ENCODE measurements around the gene PFKP. TPM values are rescaled to one million over a fixed set of nuclear protein-coding genes. Genes with fewer than 3 reads are reported as not detected.

The PFKP gene
- total RNA-seq, 4 donors from 2014 or later, result 22.4 to 45.4 (median 29.1) TPM

GRCh38 chr10:3074145-3074665 is 6.9 kb downstream of the PFKP start:
- H3K9me3 ChIP-seq, result no peaks in the 10 kb centered on the region
- H3K4me3 ChIP-seq, result no peak overlapping the region
- H3K4me1 ChIP-seq, result peaks cover 0 to 6% (median 2%) of the 10 kb centered on the region in 4 donors
- H3K27me3 ChIP-seq, result no peaks in the 10 kb centered on the region
- TF ChIP-seq CTCF (IDR thresholded peaks at IDR 0.05) (no peak), POLR2A (IDR thresholded peaks at IDR 0.05) (no peak), EP300 (IDR thresholded peaks at IDR 0.05) (no peak)
- no peak overlapping the region for H3K27ac ChIP-seq
- H3K36me3 ChIP-seq, result no peaks in the 10 kb centered on the region
- WGBS, 2 donors, result 86% methylated on average over 7 of the region's 7 CpGs
- DNase-seq (ENCODE audit: low spot score in 2 of 2), result no peak

- H3K27me3 ChIP-seq, result no peaks in the 10 kb centered on the region
- H3K4me1 ChIP-seq, result no peaks in the 10 kb centered on the region
- no peak overlapping the region for H3K27ac ChIP-seq
- no peak for TF ChIP-seq POLR2A (IDR thresholded peaks at IDR 0.05)
- no peaks in the 10 kb centered on the region for H3K9me3 ChIP-seq
- no peaks in the 10 kb centered on the region for H3K36me3 ChIP-seq
- H3K4me3 ChIP-seq, result no peak overlapping the region
- 65 to 69% methylated on average over 10 of the region's 10 CpGs for whole genome bisulfite sequencing, 2 donors
- no peak for DNase-seq (ENCODE audit: low spot score in 2 of 2)
Measured at GRCh38 chr10:3074985-3075600, 7.7 kb downstream of the PFKP start.

GRCh38 chr10:3076138-3076537 is 8.8 kb downstream of the PFKP start:
- no peak for DNase-seq (ENCODE audit: low spot score in 2 of 2)
- 83 to 90% methylated on average over 16 of the region's 16 CpGs for WGBS, 2 donors

GRCh38 chr10:3077509-3077908 is 10.2 kb downstream of the PFKP start:
- Histone ChIP-seq H3K4me1 (no peaks in the 10 kb centered on the region), H3K27ac (no peak overlapping the region), H3K27me3 (no peaks in the 10 kb centered on the region), H3K36me3 (no peaks in the 10 kb centered on the region), H3K4me3 (no peak overlapping the region), H3K9me3 (no peaks in the 10 kb centered on the region)
- TF ChIP-seq CTCF (IDR thresholded peaks at IDR 0.05) (no peak), POLR2A (IDR thresholded peaks at IDR 0.05) (no peak), EP300 (IDR thresholded peaks at IDR 0.05) (no peak)
- WGBS, 2 donors, result 80 to 87% methylated on average over 5 of the region's 5 CpGs
- no peak for DNase-seq (ENCODE audit: low spot score in 2 of 2)

More at GRCh38 chr10:3076138-3076537, 8.8 kb downstream of the PFKP start:
- Histone ChIP-seq H3K4me1 (no peaks in the 10 kb centered on the region), H3K27ac (no peak overlapping the region), H3K36me3 (no peaks in the 10 kb centered on the region), H3K4me3 (no peak overlapping the region), H3K9me3 (no peaks in the 10 kb centered on the region), H3K27me3 (no peaks in the 10 kb centered on the region)
- TF ChIP-seq POLR2A (IDR thresholded peaks at IDR 0.05) (no peak), CTCF (IDR thresholded peaks at IDR 0.05) (no peak), EP300 (IDR thresholded peaks at IDR 0.05) (no peak)

DNA sequence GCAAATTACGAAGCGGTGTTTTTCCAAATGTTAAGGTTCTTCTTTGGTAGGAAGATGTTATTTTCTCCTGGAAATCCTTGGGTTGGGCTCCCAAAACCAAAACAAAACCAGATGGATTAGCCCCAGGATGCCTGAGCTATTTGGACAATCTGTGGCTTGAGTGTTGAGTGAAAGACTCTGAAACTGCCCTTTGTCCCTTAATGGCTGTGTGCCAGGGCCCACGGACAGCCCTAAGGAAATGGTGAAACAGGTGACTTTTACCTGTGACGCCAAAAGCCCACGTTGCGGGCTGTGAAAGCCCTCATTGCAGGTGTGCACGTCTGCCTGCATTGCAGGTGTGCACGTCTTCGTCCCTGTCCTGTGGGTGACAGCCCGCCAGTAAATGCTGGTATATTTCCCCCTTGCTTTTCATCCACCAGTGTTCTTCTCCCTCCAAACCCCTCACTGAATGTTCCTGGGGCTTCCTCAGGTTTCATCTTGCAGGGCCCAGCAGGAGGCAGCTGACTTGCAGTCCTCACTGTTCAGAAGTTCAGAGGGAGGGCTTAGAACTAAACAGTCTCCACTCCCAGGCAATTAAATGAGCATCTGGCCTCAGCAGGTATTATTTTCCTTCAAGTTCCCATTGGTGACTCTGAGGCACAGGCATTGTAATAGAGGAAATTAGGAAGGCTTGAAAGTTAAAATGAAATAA is 10.7 kb downstream of the PFKP start:
- Histone ChIP-seq H3K36me3 (no peaks in the 10 kb centered on the region), H3K27me3 (no peaks in the 10 kb centered on the region), H3K4me3 (no peak overlapping the region), H3K9me3 (no peaks in the 10 kb centered on the region), H3K27ac (no peak overlapping the region), H3K4me1 (no peaks in the 10 kb centered on the region)
- DNase-seq (ENCODE audit: low spot score in 2 of 2), result no peak
- TF ChIP-seq EP300 (IDR thresholded peaks at IDR 0.05), result no peak
- TF ChIP-seq POLR2A (IDR thresholded peaks at IDR 0.05), result no peak
- no peak for TF ChIP-seq CTCF (IDR thresholded peaks at IDR 0.05)
- 68 to 75% methylated on average over 10 of the region's 10 CpGs for WGBS, 2 donors
